Activated CD8-positive, alpha-beta memory T cell treated with anti-CD3 and anti-CD28 coated beads for 36 hours (primary cell): ENCODE measurements around the gene DUOXA1. TPM values are rescaled to one million over a fixed set of nuclear protein-coding genes. Genes with fewer than 3 reads are reported as not detected.

Source experiments
- CTCF ChIA-PET: fragments of 350-600 bp; sonication (Branson Sonifier 250); formaldehyde crosslinking; loops from one replicate; lab custom pipeline; 2021; ENCODE audit warnings: antibody characterized with exemption; lab: Charles Lee
- POLR2A ChIA-PET: fragments of 350-600 bp; sonication (Branson Sonifier 250); formaldehyde crosslinking; loops from one replicate; lab custom pipeline; 2021; ENCODE audit warnings: antibody characterized with exemption; lab: Charles Lee
- total RNA-seq, 2 experiments: library from RNA; stranded (reverse); gene quantifications; one replicate each; pipeline ENCODE4 v1.2.3, GENCODE V29; 2021

The DUOXA1 gene
- total RNA-seq, 2 experiments from 2014 or later, result not detected

GRCh38 chr15:45118996-45119395 lies 10.7 kb downstream of the DUOXA1 start:
- CTCF ChIA-PET, result interaction anchor here (0.8 to 1.7 kb wide), 5 partner anchors 8 to 40 kb away, joined by 3 to 16 read pairs (median 13); no protein-coding TSS in a partner anchor
- POLR2A ChIA-PET, result no interaction called here

DNA sequence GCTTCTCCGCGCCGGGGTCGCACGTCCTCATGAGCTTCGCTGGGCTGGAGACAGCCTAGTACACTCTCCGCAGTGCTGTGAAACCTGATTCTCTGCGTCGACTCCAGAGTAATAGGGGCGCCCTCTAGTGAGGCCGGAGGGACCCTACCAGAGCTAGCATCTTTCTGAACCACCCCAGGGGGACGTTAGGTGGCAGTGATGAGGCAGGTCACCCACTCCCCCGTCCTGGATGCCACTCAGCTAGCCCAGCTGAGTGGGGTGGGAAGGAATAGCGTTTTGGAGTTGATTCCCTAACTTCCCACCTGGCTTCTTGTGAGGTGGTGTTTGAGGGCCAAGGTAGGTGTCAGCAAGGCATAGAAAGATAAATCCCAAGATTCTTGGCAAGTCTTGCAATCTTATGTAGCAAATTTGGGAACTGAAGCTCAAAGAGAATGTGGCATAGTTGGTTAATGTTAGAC lies 11.5 kb downstream of the DUOXA1 start:
- POLR2A ChIA-PET, result no interaction called here
- CTCF ChIA-PET, result interaction anchor here (0.6 to 1.7 kb wide), 26 partner anchors 9 to 533 kb away, joined by 3 to 16 read pairs (median 4); partner anchors contain the start of gene SHF

DNA sequence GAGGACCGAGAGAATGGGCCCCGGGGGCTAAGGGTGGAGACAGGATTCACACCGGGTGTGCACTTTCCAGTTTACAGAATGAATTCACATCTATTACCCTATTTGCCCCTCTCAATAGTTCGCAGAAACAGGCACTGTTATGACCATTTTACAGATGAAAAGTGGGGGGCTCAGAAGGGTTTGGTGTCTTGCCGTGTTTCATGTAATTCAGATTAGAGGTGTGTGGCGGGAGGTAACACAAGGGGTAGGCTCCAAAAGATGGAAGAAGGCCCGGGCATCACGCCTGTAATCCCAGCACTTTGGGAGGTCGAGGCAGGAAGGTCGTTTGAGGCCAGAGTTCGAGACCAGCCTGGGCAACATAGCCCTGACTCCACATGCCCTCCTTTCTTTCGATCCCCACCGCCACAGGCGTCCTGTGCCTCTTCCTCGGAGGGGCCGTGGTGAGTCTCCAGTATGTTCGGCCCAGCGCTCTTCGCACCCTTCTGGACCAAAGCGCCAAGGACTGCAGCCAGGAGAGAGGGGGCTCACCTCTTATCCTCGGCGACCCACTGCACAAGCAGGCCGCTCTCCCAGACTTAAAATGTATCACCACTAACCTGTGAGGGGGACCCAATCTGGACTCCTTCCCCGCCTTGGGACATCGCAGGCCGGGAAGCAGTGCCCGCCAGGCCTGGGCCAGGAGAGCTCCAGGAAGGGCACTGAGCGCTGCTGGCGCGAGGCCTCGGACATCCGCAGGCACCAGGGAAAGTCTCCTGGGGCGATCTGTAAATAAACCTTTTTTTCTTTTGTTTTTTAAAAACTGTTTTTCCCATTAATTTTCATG lies 12.2 kb downstream of the DUOXA1 start:
- POLR2A ChIA-PET, result no interaction called here
- CTCF ChIA-PET, result interaction anchor here (0.7 to 1.7 kb wide), 22 partner anchors 9 to 264 kb away, joined by 3 to 16 read pairs (median 4); partner anchors contain the start of gene SHF

DNA sequence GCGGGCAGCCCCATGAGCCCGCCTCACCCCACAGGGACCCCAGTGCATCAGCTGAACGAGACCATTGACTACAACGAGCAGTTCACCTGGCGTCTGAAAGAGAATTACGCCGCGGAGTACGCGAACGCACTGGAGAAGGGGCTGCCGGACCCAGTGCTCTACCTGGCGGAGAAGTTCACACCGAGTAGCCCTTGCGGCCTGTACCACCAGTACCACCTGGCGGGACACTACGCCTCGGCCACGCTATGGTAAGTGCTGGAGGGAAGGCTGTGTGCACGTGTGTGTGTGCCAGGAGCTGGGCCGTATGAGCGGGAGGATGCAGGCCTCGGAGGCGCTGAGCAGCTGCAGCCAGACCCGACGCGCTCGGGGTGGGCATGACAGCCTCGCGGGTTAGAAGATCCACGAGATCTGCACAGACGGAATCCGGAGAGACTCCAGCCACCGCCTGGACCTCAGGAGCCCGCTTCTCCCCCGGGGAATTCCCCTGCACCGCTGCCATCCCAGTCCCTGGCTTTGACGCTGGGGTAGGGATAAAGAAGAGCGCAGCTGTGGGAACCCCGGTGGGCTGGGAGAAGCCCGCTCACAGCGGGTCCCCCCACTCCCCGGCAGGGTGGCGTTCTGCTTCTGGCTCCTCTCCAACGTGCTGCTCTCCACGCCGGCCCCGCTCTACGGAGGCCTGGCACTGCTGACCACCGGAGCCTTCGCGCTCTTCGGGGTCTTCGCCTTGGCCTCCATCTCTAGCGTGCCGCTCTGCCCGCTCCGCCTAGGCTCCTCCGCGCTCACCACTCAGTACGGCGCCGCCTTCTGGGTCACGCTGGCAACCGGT lies 13.0 kb downstream of the DUOXA1 start:
- CTCF ChIA-PET, result interaction anchor here (0.9 to 1.1 kb wide), 2 partner anchors 17 to 39 kb away, joined by 3 read pairs; no protein-coding TSS in a partner anchor
- POLR2A ChIA-PET, result no interaction called here

GRCh38 chr15:45116006-45116481 lies 13.6 kb downstream of the DUOXA1 start:
- POLR2A ChIA-PET, result no interaction called here
- CTCF ChIA-PET, result interaction anchor here (0.6 to 1.1 kb wide), 3 partner anchors 18 to 227 kb away, joined by 3 read pairs; no protein-coding TSS in a partner anchor

- CTCF ChIA-PET, result interaction anchor here (0.6 to 1.1 kb wide), 2 partner anchors 41 to 228 kb away, joined by 3 read pairs; no protein-coding TSS in a partner anchor
- POLR2A ChIA-PET, result no interaction called here
These were observed 14.3 kb downstream of the DUOXA1 start for GRCh38 chr15:45115312-45115820.

DNA sequence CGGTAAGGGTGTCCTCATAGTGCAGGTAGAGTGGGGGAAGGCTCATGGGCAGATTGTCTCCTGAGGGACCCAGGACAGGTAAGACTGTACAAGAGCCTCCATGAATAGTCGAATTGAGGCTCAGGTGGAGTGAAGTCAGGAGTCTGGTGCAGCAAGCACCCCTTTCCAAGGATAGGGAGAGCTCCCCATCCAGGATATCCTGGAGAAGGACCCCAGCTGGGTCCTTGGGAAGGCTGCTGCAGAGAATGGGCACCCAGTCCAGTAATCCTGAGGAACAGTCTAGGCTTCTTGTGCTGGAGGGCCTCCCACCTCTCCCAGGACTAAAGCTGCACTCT lies 15.0 kb downstream of the DUOXA1 start:
- ChIA-PET CTCF (no interaction called here), POLR2A (interaction anchor here (0.6 kb wide), 1 partner anchor 404 kb away, joined by 5 read pairs; the partner anchor contains the start of gene PATL2)

DNA sequence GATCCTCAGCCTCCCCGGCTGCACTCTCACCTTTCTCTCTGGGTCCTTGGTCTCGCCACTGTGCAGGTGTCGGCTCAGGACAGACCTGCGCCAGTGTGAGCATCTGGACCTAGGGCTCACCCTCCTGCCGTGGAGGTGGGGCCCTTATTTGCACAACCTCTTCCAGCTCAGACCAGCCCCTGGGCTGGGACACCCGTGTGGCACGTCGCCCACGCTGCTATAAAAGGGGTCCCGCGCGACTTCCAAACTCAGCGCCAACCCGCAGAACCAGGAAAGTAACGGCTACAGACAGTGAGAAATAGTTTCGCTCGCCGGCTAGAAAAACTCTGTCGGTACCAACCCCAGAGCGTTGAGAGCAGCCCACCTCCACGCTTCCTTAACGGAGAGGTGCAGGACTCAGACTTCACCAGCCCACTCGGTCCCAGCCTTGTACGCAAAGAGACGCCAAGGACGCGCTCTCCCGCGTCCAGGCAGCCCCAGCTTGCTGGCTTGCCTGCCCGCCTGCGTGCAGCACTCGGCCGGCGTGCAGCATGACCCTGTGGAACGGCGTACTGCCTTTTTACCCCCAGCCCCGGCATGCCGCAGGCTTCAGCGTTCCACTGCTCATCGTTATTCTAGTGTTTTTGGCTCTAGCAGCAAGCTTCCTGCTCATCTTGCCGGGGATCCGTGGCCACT lies 15.5 kb downstream of the DUOXA1 start, which contains the start of the genes DUOX2 and DUOXA2:
Gene DUOX2, minus strand, starts transcription at position 97 of the 675 bp plus-strand sequence. CDS start 761 bp downstream, outside the sequence.
Gene DUOXA2, plus strand, starts transcription at position 251 of the 675 bp plus-strand sequence. Its CDS starts 280 bp downstream, at position 531.
- ChIA-PET POLR2A (interaction anchor here (0.6 kb wide), 1 partner anchor 403 kb away, joined by 5 read pairs; the partner anchor contains the start of gene PATL2), CTCF (no interaction called here)

- ChIA-PET CTCF (no interaction called here), POLR2A (no interaction called here)
These were observed 16.2 kb downstream of the DUOXA1 start for GRCh38 chr15:45113380-45113990.

DNA sequence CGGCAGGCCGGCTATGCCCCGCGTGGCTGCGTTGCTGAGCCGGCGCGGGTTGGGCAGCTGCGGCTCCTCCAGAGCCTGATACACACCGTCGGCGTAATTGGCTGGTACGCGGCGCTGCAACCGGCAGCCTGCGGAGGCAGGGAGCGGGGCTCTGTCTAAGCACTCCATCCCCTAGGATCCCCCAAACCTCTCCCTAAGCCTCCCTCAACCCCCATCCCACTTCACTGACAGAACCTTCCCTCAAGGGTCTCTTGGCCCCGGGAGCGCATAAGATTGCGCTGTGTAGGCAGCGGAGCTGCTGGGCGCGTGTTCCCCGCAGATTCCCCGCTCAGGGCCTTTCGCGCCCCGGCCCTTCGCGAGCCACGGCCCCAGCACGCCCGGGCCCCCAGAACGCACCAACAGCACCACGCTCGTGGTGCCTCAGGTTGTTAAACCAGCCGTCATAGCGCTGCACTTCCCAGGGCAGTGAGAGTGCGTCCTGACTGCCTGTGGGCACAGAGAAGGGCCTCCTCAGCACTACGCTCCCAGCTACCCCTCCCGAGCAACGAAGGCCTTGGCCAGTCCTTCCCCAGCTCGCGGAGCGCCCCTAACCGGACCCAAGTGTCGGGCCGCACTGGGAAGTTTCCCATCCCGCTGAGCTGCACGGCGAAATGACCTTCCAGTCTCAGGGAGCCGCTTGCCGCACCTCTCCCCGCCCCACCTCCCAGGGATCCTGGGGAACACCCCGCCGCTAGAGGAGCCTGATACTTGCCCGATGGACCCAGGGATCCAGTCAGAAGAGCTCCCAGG lies 16.9 kb downstream of the DUOXA1 start:
- ChIA-PET CTCF (interaction anchor here (0.6 kb wide), 1 partner anchor 104 kb away, joined by 3 read pairs; no protein-coding TSS in a partner anchor), POLR2A (no interaction called here)

GRCh38 chr15:45112143-45112590 lies 17.5 kb downstream of the DUOXA1 start:
- ChIA-PET CTCF (no interaction called here), POLR2A (no interaction called here)

- ChIA-PET POLR2A (no interaction called here), CTCF (no interaction called here)
These were observed 18.1 kb downstream of the DUOXA1 start for GRCh38 chr15:45111390-45112142.

DNA sequence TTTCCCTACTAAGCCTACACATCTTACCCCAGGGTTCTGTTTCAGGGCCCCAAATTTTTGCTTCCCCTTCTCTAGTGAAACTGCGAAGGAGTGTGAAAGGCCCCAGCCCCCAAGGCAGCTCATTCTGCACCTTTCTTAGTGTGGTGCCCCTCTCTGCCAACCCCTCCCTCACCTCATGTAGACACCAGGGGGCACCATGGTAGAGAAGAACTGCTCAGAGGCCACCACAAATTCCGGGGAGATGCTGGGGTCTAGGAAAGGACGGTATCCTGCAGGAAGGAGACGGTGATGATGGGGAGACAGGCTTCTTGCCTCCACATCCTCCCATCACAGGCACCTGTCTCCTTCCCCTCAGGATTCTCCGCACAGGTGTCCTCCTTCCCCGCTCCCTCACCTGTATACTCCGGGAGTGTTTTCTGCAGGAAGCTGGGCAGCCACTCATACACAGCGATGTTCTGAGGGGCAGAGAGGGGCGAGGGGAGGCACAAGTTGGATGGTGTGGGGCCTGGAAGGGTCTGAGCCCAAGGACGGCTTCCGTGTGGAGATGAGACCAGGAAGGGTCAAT lies 19.3 kb downstream of the DUOXA1 start:
- POLR2A ChIA-PET, result no interaction called here
- CTCF ChIA-PET, result interaction anchor here (3.1 kb wide), 1 partner anchor 8 kb away, joined by 13 read pairs; no protein-coding TSS in a partner anchor

DNA sequence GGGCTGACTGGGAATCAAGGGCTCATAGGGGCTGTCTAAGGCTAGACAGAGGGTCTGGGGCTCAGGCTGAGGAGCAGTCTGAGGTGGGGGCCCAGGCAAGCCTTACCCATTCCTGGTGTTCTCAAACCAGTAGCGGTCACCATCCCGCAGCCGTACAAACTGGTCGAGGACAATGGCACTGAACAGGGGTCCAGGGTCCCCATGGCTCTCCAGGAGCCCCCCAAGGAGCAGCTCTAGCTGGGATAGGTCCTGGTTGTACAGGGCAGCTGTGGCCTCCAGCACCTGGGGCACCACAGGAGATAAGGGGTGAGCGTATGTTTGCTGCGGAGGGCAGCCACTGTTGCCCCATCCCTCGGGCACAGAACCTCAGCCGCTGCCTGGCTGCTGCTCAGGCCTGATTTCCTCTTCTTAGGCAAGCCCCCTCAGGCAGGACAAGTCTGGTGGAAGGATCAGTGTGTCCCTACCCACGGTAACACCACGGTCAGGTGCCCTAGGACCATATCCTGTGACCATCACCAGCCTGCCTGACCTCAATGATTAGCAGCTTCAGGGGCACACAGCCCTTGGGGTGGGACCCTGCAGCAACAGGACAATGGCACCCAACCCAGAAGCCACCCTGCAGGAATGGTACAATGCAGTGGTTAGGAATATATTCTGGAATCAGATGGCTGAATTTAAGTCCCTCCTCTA lies 21.6 kb downstream of the DUOXA1 start:
- POLR2A ChIA-PET, result no interaction called here
- CTCF ChIA-PET, result interaction anchor here (3.1 kb wide), 1 partner anchor 10 kb away, joined by 13 read pairs; no protein-coding TSS in a partner anchor

DNA sequence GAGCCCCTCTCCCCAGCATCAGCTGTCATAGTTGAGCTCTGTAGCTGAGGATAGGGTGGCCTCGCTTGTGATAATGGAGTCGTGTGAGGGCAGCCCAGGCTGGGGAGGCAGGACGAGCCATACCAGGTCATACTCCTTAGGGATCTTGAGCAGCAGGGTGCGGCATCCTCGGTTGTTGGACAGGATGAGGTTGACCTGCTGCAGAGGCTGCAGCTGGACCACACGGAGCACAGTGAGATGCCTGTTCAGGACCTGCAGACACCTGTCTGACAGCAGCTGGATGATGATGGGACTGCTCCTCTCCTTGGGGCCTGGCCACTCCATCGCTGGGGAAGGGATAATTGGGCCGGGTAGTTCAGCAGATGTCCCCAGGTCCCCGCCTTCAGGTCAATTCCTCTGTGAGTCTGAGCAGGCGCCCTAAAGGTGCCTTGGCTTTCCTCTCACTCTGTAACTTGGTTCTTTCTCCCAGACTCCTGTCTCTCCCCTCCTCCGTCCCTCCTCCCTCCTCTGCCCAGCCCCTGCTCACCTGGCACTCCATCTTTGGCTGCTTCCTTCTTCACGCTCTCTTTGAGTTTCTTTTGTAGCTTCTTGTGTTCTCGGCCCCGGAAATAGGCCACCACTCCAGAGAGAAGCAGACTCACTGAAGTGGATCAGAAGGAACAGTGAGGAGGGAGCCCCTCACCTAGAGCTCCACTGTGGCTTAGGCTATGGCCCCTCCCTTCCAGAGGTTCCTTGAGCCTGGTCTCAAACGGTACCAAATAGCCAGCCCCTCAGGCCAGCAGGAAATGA lies 23.5 kb downstream of the DUOXA1 start:
- ChIA-PET POLR2A (no interaction called here), CTCF (interaction anchor here (1.3 kb wide), 1 partner anchor 12 kb away, joined by 3 read pairs; no protein-coding TSS in a partner anchor)
